Liver (tissue), 9 donors: Measurements from ENCODE around the gene MSL1. TPM values are rescaled to one million over a fixed set of nuclear protein-coding genes. Genes with fewer than 3 reads are reported as not detected.
A peak's percentile ranks its signal among the peaks of the same experiment; 100 is the strongest.

Experiments used
- DNase-seq: peaks from one replicate; pipeline ENCODE4 v3.0.0-alpha.2; 2017; ENCODE audit warnings: low spot score
- H3K27ac ChIP-seq, 2 donors: one replicate each; pipeline ENCODE4 v1.7.0; 2013; ENCODE audit warnings: inconsistent platforms in 2 of 2, low read length in 2 of 2, control low read depth in 1 of 2, low read depth in 1 of 2, mild to moderate bottlenecking in 1 of 2
- H3K27me3 ChIP-seq, 4 donors: one replicate each; pipeline versions ENCODE4 v1.6.1 to v1.7.0; 2013; ENCODE audit warnings: low read length in 3 of 4, inconsistent platforms in 1 of 4, mild to moderate bottlenecking in 1 of 4, moderate library complexity in 1 of 4; ENCODE audit not compliant: control insufficient read depth in 4 of 4, insufficient read depth in 4 of 4
- H3K36me3 ChIP-seq, 4 donors: one replicate each; pipeline versions ENCODE4 v1.6.1 to v1.7.0; 2013; ENCODE audit warnings: low read length in 3 of 4, mild to moderate bottlenecking in 3 of 4, low read depth in 1 of 4, moderate library complexity in 1 of 4; ENCODE audit not compliant: control insufficient read depth in 4 of 4, insufficient read depth in 3 of 4
- H3K4me1 ChIP-seq, 4 donors: one replicate each; pipeline versions ENCODE4 v1.6.1 to v1.7.0; 2013; ENCODE audit warnings: low read length in 3 of 4, mild to moderate bottlenecking in 3 of 4, moderate library complexity in 1 of 4; ENCODE audit not compliant: control insufficient read depth in 4 of 4, insufficient read depth in 4 of 4
- H3K4me3 ChIP-seq, 3 donors: one replicate each; pipeline versions ENCODE4 v1.6.1 to v1.7.0; 2013; ENCODE audit warnings: low read length in 3 of 3, control low read depth in 1 of 3, low read depth in 1 of 3, mild to moderate bottlenecking in 1 of 3
- H3K9ac ChIP-seq, 2 donors: one replicate each; pipeline ENCODE4 v1.7.0; 2013; ENCODE audit warnings: low read length in 2 of 2, mild to moderate bottlenecking in 2 of 2, moderate library complexity in 2 of 2, control low read depth in 1 of 2, low read depth in 1 of 2
- H3K9me3 ChIP-seq, 4 donors: one replicate each; pipeline versions ENCODE4 v1.6.1 to v1.7.0; 2013; ENCODE audit warnings: low read length in 3 of 4; ENCODE audit not compliant: control insufficient read depth in 4 of 4
- ATF3 ChIP-seq: IDR thresholded peaks from 2 replicates; pipeline ENCODE4 v1.6.1; 2016; ENCODE audit warnings: antibody characterized with exemption
- EGR1 ChIP-seq, 2 donors: IDR thresholded peaks; 2 replicates each; pipeline ENCODE4 v1.6.1; 2016 to 2018; ENCODE audit warnings: antibody characterized with exemption in 2 of 2, low read depth in 2 of 2
- FOXA1 ChIP-seq: IDR thresholded peaks from 2 replicates; pipeline ENCODE4 v1.6.1; 2016; ENCODE audit warnings: antibody characterized with exemption
- FOXA2 ChIP-seq: IDR thresholded peaks from 2 replicates; pipeline ENCODE4 v1.6.1; 2016; ENCODE audit warnings: antibody characterized with exemption
- GABPA ChIP-seq, 2 donors: IDR thresholded peaks in 1 of 2; conservative IDR thresholded peaks in 1 of 2; 2 replicates each; pipeline ENCODE4 v1.6.1; 2016; ENCODE audit warnings: antibody characterized with exemption in 2 of 2, mild to moderate bottlenecking in 1 of 2, moderate library complexity in 1 of 2
- HNF4G ChIP-seq: IDR thresholded peaks from 2 replicates; pipeline ENCODE4 v1.6.1; 2016; ENCODE audit warnings: antibody characterized with exemption
- JUND ChIP-seq, 2 donors: IDR thresholded peaks; 2 replicates each; pipeline ENCODE4 v1.6.1; 2016; ENCODE audit warnings: antibody characterized with exemption in 2 of 2
- MAX ChIP-seq: IDR thresholded peaks from 2 replicates; pipeline ENCODE4 v1.6.1; 2016; ENCODE audit warnings: antibody characterized with exemption
- NR2F2 ChIP-seq: IDR thresholded peaks from 2 replicates; pipeline ENCODE4 v1.6.1; 2016; ENCODE audit warnings: antibody characterized with exemption
- RAD21 ChIP-seq, 2 donors: IDR thresholded peaks; 2 replicates each; pipeline ENCODE4 v1.6.1; 2016; ENCODE audit warnings: antibody characterized with exemption in 2 of 2, mild to moderate bottlenecking in 2 of 2
- REST ChIP-seq: IDR thresholded peaks from 2 replicates; pipeline ENCODE4 v1.6.1; 2016; ENCODE audit warnings: antibody characterized with exemption, mild to moderate bottlenecking
- RXRA ChIP-seq, 2 donors: IDR thresholded peaks; 2 replicates each; pipeline ENCODE4 v1.6.1; 2017 to 2018; ENCODE audit warnings: antibody characterized with exemption in 2 of 2, mild to moderate bottlenecking in 1 of 2
- SP1 ChIP-seq: IDR thresholded peaks from 2 replicates; pipeline ENCODE4 v1.6.1; 2018; ENCODE audit warnings: antibody characterized with exemption, mild to moderate bottlenecking
- TAF1 ChIP-seq: conservative IDR thresholded peaks from 2 replicates; pipeline ENCODE4 v1.6.1; 2016; ENCODE audit warnings: antibody characterized with exemption, mild to moderate bottlenecking
- YY1 ChIP-seq: IDR thresholded peaks from 2 replicates; pipeline ENCODE4 v1.6.1; 2016; ENCODE audit warnings: antibody characterized with exemption, mild to moderate bottlenecking
- WGBS: extraction: QIAGEN DNeasy Blood & Tissue Kit; methylation state at CpG from one replicate; pipeline ENCODE4 v1.1.7; 2013; 5-methylcytosine and 5-hydroxymethylcytosine counted together
- polyA plus RNA-seq, 2 donors: library from polyadenylated mRNA; stranded (reverse) in 1 of 2; unstranded in 1 of 2; fragments of 200-250 nt in 1 of 2; fragments of >200 nt in 1 of 2; fragmentation: Nextera tagmentation in 1 of 2; extraction: Ambion mirVana in 1 of 2; gene quantifications; one replicate each; pipeline versions ENCODE4 v1.2.1 to v1.2.3, GENCODE V29; 2013 to 2015
- total RNA-seq, 2 donors: library from RNA; depleted of rRNA; stranded (reverse); fragments of >200 nt; gene quantifications; one replicate each; pipeline ENCODE4 v1.2.3, GENCODE V29; 2014
- donor health status: healthy.
- donor health status: healthy.
- donor health status: healthy.
- donor health status: healthy.
- donor health status: healthy.

Gene MSL1
- total and polyA plus RNA-seq, 4 donors, result 7.9 to 43.7 (median 23.6) TPM

GRCh38 chr17:40174514-40174913, 52.7 kb downstream of the MSL1 start:
- Histone ChIP-seq H3K36me3 (peaks cover 0 to 21% (median 19%) of the 10 kb centered on the region in 4 donors), H3K9ac (no peak overlapping the region), H3K4me1 (peaks cover 11 to 30% (median 18%) of the 10 kb centered on the region in 4 donors), H3K27ac (no peak overlapping the region), H3K9me3 (no peaks in the 10 kb centered on the region), H3K4me3 (no peak overlapping the region), H3K27me3 (no peaks in the 10 kb centered on the region)
- no peak for DNase-seq
- WGBS, result 98% methylated on average over 1 of the region's 1 CpG
- TF ChIP-seq SP1, result no peak
- no peak for TF ChIP-seq NR2F2
- no peak for TF ChIP-seq RXRA (IDR thresholded peaks at IDR 0.05)

GRCh38 chr17:40175928-40176753, 54.4 kb downstream of the MSL1 start:
- no peak overlapping the region for H3K9ac ChIP-seq
- H3K36me3 ChIP-seq, result peaks cover 0 to 10% (median 8%) of the 10 kb centered on the region in 4 donors
- peak overlapping the region in 1 of 2 donors; percentile 36 for H3K27ac ChIP-seq
- WGBS, result 89% methylated on average over 7 of the region's 7 CpGs
- no peak overlapping the region for H3K4me3 ChIP-seq
- no peak for DNase-seq
- H3K9me3 ChIP-seq, result no peaks in the 10 kb centered on the region
- H3K27me3 ChIP-seq, result no peaks in the 10 kb centered on the region
- TF ChIP-seq RAD21 (IDR thresholded peaks at IDR 0.05) (no peak), MAX (no peak), FOXA2 (no peak), SP1 (no peak), REST (no peak), HNF4G (no peak), RXRA (IDR thresholded peaks at IDR 0.05) (no peak), JUND (IDR thresholded peaks at IDR 0.05) (no peak), EGR1 (IDR thresholded peaks at IDR 0.05; ENCODE audit: low read depth in 2 of 2) (no peak), ATF3 (no peak), FOXA1 (no peak), YY1 (no peak), TAF1 (no peak), NR2F2 (no peak), GABPA (IDR thresholded peaks at IDR 0.05 in 1 of 2, conservative IDR thresholded peaks at IDR 0.05 in 1 of 2) (no peak)
- H3K4me1 ChIP-seq, result peaks cover 16 to 39% (median 30%) of the 10 kb centered on the region in 4 donors

- Histone ChIP-seq H3K9me3 (no peaks in the 10 kb centered on the region), H3K9ac (no peak overlapping the region), H3K27ac (peak overlapping the region; percentile 36 to 46), H3K36me3 (peaks cover 0 to 4% (median 2%) of the 10 kb centered on the region in 4 donors), H3K27me3 (no peaks in the 10 kb centered on the region), H3K4me3 (no peak overlapping the region), H3K4me1 (peaks cover 18 to 45% (median 32%) of the 10 kb centered on the region in 4 donors)
- no peak for TF ChIP-seq FOXA2
- 81% methylated on average over 2 of the region's 2 CpGs for WGBS
- DNase-seq, result no peak
Measured at GRCh38 chr17:40176754-40177110, 55.0 kb downstream of the MSL1 start.
